IPS-18c (cell line): Measurements from ENCODE around the gene ALOX12B.
"Not testable (repeated sequence)": the region's sequence is repeated elsewhere in the genome, so short reads cannot be mapped to it uniquely, and the experiment has no call there.

Experiments
- H3K4me3 ChIP-seq: 2 replicates; pipeline ENCODE4 v1.7.0; 2013; ENCODE audit warnings: low read depth, mild to moderate bottlenecking, low read length, moderate library complexity; ENCODE audit not compliant: insufficient read depth
- H3K9me3 ChIP-seq: one replicate; pipeline ENCODE4 v1.6.1; 2013; ENCODE audit warnings: mild to moderate bottlenecking, low read length, moderate library complexity; ENCODE audit not compliant: control insufficient read depth, insufficient read depth

ALOX12B gene

DNA sequence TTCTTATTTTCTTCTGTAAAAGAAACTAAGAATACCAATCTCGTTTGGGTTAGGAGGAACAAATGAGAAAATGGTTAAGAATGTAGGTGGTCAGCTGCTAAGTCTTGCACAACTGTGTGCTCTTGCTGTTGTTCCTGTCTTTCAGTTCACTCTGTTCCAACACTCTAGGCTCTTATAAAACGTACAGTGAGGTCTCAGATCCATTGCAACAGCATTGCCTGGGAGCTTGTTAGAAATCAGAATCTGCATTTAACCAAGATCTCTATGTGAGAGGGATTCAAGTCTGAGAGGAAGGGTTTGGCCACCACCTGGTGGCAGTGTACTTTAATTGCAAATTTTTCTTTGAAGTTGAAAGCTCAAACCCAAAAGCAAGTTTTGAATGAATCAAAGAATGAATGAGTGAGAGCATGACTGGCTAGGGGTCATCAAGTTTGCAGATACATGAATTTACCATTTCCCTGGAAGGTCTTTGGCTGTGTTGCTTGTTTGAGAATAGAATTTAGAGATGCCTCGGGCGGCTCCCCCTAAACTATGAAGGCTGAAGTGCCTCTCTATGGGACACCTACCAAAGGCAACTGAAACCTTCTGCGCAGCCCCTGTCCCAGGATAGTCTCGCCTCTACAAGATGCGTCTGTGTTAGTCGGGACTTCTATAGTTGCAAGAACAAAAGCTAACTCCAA, 46.1 kb downstream of the ALOX12B start:
- no peaks in the 10 kb centered on the region for H3K9me3 ChIP-seq
- no peak overlapping the region for H3K4me3 ChIP-seq

DNA sequence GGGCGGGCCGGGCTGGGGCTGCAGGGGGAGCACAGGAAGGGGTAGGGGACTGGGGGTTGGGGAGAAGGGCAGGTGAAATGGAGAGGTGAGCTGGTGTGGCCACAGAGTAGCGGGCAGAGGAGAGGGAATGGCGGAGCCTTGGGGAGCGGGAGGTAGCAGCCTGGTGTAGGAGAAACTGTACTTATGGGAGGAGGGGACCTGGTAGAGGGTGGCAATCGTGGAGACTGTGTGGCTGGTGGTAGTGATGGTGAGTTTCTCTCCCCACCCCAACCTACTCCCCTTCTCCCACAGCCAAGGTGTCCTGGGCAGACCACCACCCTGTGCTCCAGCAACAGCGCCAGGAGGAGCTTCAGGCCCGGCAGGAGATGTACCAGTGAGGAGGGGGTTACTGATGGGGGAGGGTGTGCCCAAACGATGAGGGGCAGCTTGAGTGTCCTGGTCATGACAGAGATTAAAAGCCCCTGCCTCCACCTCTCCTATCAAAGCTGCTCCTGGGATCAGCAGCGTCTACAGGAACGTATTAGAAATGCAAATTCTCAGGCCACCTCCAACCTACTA, 47.8 kb downstream of the ALOX12B start:
- Histone ChIP-seq H3K4me3 (no peak overlapping the region; the same call in 1 of the 2 replicates), H3K9me3 (no peaks in the 10 kb centered on the region)

DNA sequence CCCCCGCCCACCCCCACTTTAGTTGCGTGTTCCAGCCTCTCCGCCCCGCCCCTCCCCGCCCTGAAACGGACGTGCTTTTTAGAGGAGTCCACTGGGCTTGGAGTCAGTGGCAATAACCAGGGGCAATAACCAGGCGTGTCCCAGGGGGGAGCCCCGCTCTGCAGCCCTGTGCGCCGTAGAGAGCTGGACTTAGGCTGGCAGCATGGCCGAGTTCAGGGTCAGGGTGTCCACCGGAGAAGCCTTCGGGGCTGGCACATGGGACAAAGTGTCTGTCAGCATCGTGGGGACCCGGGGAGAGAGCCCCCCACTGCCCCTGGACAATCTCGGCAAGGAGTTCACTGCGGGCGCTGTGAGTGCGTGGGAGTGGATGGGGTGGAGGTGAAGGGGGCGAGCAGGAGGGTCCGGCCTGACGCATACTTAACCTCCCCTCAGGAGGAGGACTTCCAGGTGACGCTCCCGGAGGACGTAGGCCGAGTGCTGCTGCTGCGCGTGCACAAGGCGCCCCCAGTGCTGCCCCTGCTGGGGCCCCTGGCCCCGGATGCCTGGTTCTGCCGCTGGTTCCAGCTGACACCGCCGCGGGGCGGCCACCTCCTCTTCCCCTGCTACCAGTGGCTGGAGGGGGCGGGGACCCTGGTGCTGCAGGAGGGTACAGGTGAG, 48.4 kb downstream of the ALOX12B start, which contains the start of gene ALOX15B:
ALOX15B (plus strand) TSS at position 106 of the 657 bp plus-strand sequence; CDS start at position 203, 97 bp downstream.
- no peaks in the 10 kb centered on the region for H3K9me3 ChIP-seq
- peak within 1 kb of the TSS; percentile 44 for H3K4me3 ChIP-seq

DNA sequence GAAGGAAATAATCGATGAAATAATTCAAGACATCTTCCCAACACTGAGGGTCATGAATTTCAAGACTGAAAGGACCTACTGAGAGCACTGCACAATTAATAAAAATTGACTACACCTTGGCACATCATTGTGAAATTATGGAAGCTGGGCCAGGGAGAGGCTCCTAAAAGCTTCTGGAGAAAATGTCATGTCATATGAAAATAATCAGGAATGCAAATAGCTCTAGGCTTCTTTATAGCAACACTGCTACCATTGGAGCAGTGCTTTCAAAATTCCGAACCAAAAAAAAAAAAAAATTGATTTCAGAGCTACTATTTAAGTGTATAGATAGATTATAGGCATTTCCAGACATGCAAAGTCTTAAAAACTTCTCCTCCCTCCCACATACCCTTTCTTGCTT, 55.1 kb downstream of the ALOX12B start:
- H3K4me3 ChIP-seq = no peak overlapping the region
- no peaks in the 10 kb centered on the region for H3K9me3 ChIP-seq

GRCh38 chr17:8031950-8032349, 55.6 kb downstream of the ALOX12B start:
- no peaks in the 10 kb centered on the region for H3K9me3 ChIP-seq

DNA sequence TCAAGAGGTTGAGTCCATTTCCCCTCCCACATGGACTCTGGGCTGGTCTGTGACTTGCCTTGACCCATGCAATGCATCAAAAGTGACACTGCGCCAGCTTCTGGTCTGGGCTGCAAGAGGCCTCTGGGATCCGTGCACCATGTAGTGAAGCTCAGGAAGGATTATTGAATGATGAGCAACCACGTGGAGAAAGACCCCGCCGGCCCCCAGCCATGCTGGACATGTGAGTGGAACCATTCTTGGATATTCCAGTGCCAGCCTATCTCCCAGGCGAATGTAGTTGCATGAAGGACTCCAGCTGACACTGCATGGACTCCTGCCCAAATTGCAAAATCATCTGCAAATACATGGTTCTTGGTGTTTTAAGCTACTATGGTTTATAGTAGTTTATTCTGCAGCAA, 56.3 kb downstream of the ALOX12B start:
- no peak overlapping the region for H3K4me3 ChIP-seq
- H3K9me3 ChIP-seq = no peaks in the 10 kb centered on the region

More at GRCh38 chr17:8031950-8032349, 55.6 kb downstream of the ALOX12B start:
- H3K4me3 ChIP-seq = no peak overlapping the region

- Histone ChIP-seq H3K9me3 (no peaks in the 10 kb centered on the region), H3K4me3 (no peak overlapping the region)
Measured at GRCh38 chr17:8029121-8029520, 58.4 kb downstream of the ALOX12B start.

DNA sequence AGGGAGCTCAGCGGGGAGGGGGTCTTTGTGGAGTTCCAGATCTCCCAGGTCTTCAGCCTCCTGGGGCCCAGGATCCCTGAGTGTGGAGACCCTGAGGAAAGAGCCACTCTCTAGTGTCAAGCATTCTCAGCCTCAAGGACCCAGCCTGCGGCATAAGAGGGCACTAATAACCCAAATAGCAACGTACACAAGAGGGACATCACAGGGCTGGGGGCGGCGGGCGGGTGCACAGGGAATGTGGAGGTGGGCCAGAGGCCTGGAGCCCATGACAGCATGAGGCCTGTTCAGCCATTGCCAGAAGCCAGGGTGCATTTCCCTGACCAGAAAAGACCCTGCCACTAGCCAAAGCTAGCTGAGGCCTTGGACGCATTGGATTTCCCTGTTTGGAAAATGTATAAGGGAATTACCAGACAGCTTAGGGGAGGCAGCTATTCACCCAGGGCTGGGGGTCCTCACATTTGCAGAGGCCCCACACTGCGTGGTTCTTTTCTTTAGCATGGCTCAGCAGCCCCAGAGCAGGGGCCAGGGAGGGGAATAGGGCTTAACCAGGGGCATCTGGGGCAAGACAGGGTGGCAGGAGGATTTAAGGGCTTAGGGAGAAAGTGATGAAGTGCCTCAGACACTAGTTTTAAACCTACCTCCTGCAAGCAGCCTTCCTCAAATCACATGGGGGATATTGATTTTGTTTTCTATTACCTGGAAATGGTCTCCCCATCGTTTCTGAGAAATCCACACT, 62.2 kb downstream of the ALOX12B start:
- Histone ChIP-seq H3K4me3 (no peak overlapping the region), H3K9me3 (peaks cover 2% of the 10 kb centered on the region)

GRCh38 chr17:8024161-8024560, 63.4 kb downstream of the ALOX12B start:
- not testable (repeated sequence) for H3K9me3 ChIP-seq, H3K4me3 ChIP-seq
